Colonic mucosa (tissue), 4 donors: ENCODE data around the gene SH3PXD2A. TPM values are rescaled to one million over a fixed set of nuclear protein-coding genes. Genes with fewer than 3 reads are reported as not detected.

Experiments
- DNase-seq: peaks from one replicate; pipeline ENCODE4 v3.0.0-alpha.2; 2020
- H3K27ac ChIP-seq: fragments of 200-600 bp; one replicate; pipeline ENCODE4 v1.8.0; 2021
- H3K27me3 ChIP-seq: fragments of 200-600 bp; one replicate; pipeline ENCODE4 v1.8.0; 2021
- H3K36me3 ChIP-seq: fragments of 200-600 bp; one replicate; pipeline ENCODE4 v1.8.0; 2021
- H3K4me1 ChIP-seq: fragments of 200-600 bp; one replicate; pipeline ENCODE4 v1.8.0; 2021; ENCODE audit warnings: mild to moderate bottlenecking
- H3K4me3 ChIP-seq: fragments of 200-600 bp; one replicate; pipeline ENCODE4 v1.8.0; 2021
- H3K9ac ChIP-seq, 2 donors: one replicate each; pipeline ENCODE4 v1.7.0; 2013; ENCODE audit warnings: control low read depth in 2 of 2, low read depth in 2 of 2, low read length in 2 of 2
- H3K9me3 ChIP-seq: fragments of 200-600 bp; one replicate; pipeline ENCODE4 v1.8.0; 2021
- CTCF ChIP-seq: fragments of 200-600 bp; IDR thresholded peaks from one replicate; pipeline ENCODE4 v1.8.0; 2022; ENCODE audit warnings: antibody characterized with exemption, mild to moderate bottlenecking
- intact Hi-C: fragments of 100-400 bp; cut with DNase I; formaldehyde crosslinking; loops from one replicate; pipeline ENCODE4 v1.14.1; 2022
- total RNA-seq, 2 donors: library from RNA; stranded (reverse); fragmentation: NEBNext Ultra II Directional in 1 of 2; extraction: Animal tissue kit (Norgen Biotek cat#: 25700) in 1 of 2; gene quantifications; one replicate each; pipeline ENCODE4 v1.2.1, GENCODE V29; 2021
- donor health status: healthy.
- donor health status: DM: no; HTN: no; CAD: no.
- donor health status: DM: no; HTN: no; CAD: no.

The SH3PXD2A gene
- total RNA-seq, 2 donors from 2014 or later: 37.5 to 40.8 TPM

GRCh38 chr10:103803941-103804340, 51.4 kb downstream of the SH3PXD2A start:
- Histone ChIP-seq H3K4me1 (peaks cover 16% of the 10 kb centered on the region), H3K9me3 (no peaks in the 10 kb centered on the region), H3K9ac (peak overlapping the region in 1 of 2 donors; percentile 49), H3K27ac (peak overlapping the region; percentile 3), H3K4me3 (no peak overlapping the region), H3K36me3 (no peaks in the 10 kb centered on the region), H3K27me3 (no peaks in the 10 kb centered on the region)
- no peak for DNase-seq
- TF ChIP-seq CTCF: no peak
- intact Hi-C loops: no loop called here

- Histone ChIP-seq H3K27ac (peak overlapping the region; percentile 3), H3K27me3 (no peaks in the 10 kb centered on the region), H3K4me1 (peaks cover 16% of the 10 kb centered on the region), H3K36me3 (no peaks in the 10 kb centered on the region), H3K9ac (peak overlapping the region in 1 of 2 donors; percentile 49), H3K4me3 (no peak overlapping the region), H3K9me3 (no peaks in the 10 kb centered on the region)
- intact Hi-C loops: no loop called here
- peak; percentile 67 for DNase-seq
- no peak for TF ChIP-seq CTCF
Measured at GRCh38 chr10:103802637-103803353, 52.6 kb downstream of the SH3PXD2A start.

GRCh38 chr10:103802081-103802480, 53.3 kb downstream of the SH3PXD2A start:
- Histone ChIP-seq H3K27ac (no peak overlapping the region), H3K4me1 (peaks cover 16% of the 10 kb centered on the region), H3K9ac (peak overlapping the region in 1 of 2 donors; percentile 49), H3K9me3 (no peaks in the 10 kb centered on the region), H3K27me3 (no peaks in the 10 kb centered on the region), H3K4me3 (no peak overlapping the region), H3K36me3 (no peaks in the 10 kb centered on the region)
- no peak for TF ChIP-seq CTCF
- intact Hi-C loops: no loop called here
- no peak for DNase-seq

- no peaks in the 10 kb centered on the region for H3K27me3 ChIP-seq
- no peaks in the 10 kb centered on the region for H3K36me3 ChIP-seq
- intact Hi-C loops: no loop called here
- no peaks in the 10 kb centered on the region for H3K9me3 ChIP-seq
- DNase-seq: no peak
- peaks cover 16% of the 10 kb centered on the region for H3K4me1 ChIP-seq
- H3K9ac ChIP-seq: peak overlapping the region in 1 of 2 donors; percentile 64
- H3K27ac ChIP-seq: peak overlapping the region; percentile 27
- TF ChIP-seq CTCF: no peak
- H3K4me3 ChIP-seq: no peak overlapping the region
Measured at GRCh38 chr10:103800789-103801540, 54.4 kb downstream of the SH3PXD2A start.

GRCh38 chr10:103800089-103800488, 55.3 kb downstream of the SH3PXD2A start:
- intact Hi-C loops: no loop called here
- Histone ChIP-seq H3K27ac (no peak overlapping the region), H3K9me3 (no peaks in the 10 kb centered on the region), H3K27me3 (no peaks in the 10 kb centered on the region), H3K4me1 (peaks cover 16% of the 10 kb centered on the region), H3K4me3 (no peak overlapping the region), H3K9ac (peak overlapping the region in 1 of 2 donors; percentile 64), H3K36me3 (no peaks in the 10 kb centered on the region)
- no peak for TF ChIP-seq CTCF
- no peak for DNase-seq
